Adrenal gland (tissue), 12 donors: ENCODE data around the gene GNB1L. TPM values are rescaled to one million over a fixed set of nuclear protein-coding genes. Genes with fewer than 3 reads are reported as not detected.

Experiments
- DNase-seq, 7 donors: peaks; one replicate each; pipeline ENCODE4 v3.0.0-alpha.2; 2019 to 2020
- H3K27ac ChIP-seq, 5 donors: fragments of 200-600 bp; sonication (generic) in 4 of 5; 1 replicate in 3 of 5; 2 replicates in 2 of 5; pipeline versions ENCODE4 v1.5.1 to v1.8.0; 2016 to 2020; ENCODE audit warnings: mild to moderate bottlenecking in 1 of 5
- H3K27me3 ChIP-seq: fragments of 200-600 bp; 2 replicates; pipeline ENCODE4 v1.8.0; 2021
- H3K36me3 ChIP-seq, 2 donors: fragments of 200-600 bp; replicated peaks in 1 of 2; 1 replicate in 1 of 2; 2 replicates in 1 of 2; pipeline versions ENCODE4 v1.5.1 to v1.8.0; 2018 to 2022
- H3K4me1 ChIP-seq, 2 donors: fragments of 200-600 bp; replicated peaks in 1 of 2; 1 replicate in 1 of 2; 2 replicates in 1 of 2; pipeline versions ENCODE4 v1.5.1 to v1.8.0; 2018 to 2021
- H3K4me3 ChIP-seq, 4 donors: fragments of 200-600 bp; sonication (generic) in 3 of 4; one replicate each; pipeline ENCODE4 v1.5.1; 2016 to 2018
- H3K9me3 ChIP-seq, 3 donors: fragments of 200-600 bp; sonication (generic) in 1 of 3; replicated peaks in 1 of 3; 1 replicate in 2 of 3; 2 replicates in 1 of 3; pipeline versions ENCODE4 v1.5.1 to v1.8.0; 2016 to 2021
- POLR2A ChIP-seq, 2 donors: fragments of 450-650 bp; IDR thresholded peaks; one replicate each; pipeline ENCODE4 v1.6.1; 2017; ENCODE audit warnings: antibody characterized with exemption in 2 of 2, mild to moderate bottlenecking in 2 of 2, moderate library complexity in 1 of 2
- WGBS, 4 donors: extraction: QIAGEN DNeasy Blood & Tissue Kit in 2 of 4; methylation state at CpG; one replicate each; pipeline versions ENCODE4 v1.1.5 to v1.1.7; 2013 to 2017; 5-methylcytosine and 5-hydroxymethylcytosine counted together
- intact Hi-C, 2 donors: fragments of 100-400 bp; cut with DNase I; formaldehyde crosslinking; loops; one replicate each; pipeline versions ENCODE4 v1.14.1 to v1.15.0; 2022 to 2023
- polyA plus RNA-seq, 3 donors: library from polyadenylated mRNA; stranded (reverse); fragments of 200-250 nt in 2 of 3; fragments of 350-450 nt in 1 of 3; fragmentation: Illumina TruSeq in 1 of 3; extraction: RNeasy Lipid Tissue Mini Kit (QIAGEN cat#74804) in 1 of 3; gene quantifications; one replicate each; pipeline ENCODE4 v1.2.3, GENCODE V29; 2013 to 2014
- total RNA-seq, 9 donors: library from RNA; depleted of rRNA in 4 of 9; stranded (reverse); fragments of >200 nt in 4 of 9; fragments of 120-200 nt in 1 of 9; fragmentation: NEBNext Ultra II Directional in 1 of 9; extraction: Animal tissue kit (Norgen Biotek cat#: 25700) in 1 of 9; gene quantifications; one replicate each; pipeline versions ENCODE4 v1.1.0 to v1.2.4, GENCODE V29; 2013 to 2023
- TF ChIP-seq, protein P1 (sequence below), 6 experiments: fragments of 450-650 bp in 4 of 6; fragments of 200-600 bp in 2 of 6; sonication (generic) in 1 of 6; IDR thresholded peaks; 1 replicate in 5 of 6; 2 replicates in 1 of 6; pipeline versions ENCODE4 v1.5.1 to v1.8.0; 2016 to 2021; ENCODE audit warnings: antibody characterized with exemption in 6 of 6, mild to moderate bottlenecking in 2 of 6, moderate library complexity in 1 of 6
- donor health status: healthy with polysubstance abuse.
- donor health status: Bipolar disorder and iron deficiency.
- donor health status: DM: yes; HTN: yes; CAD: no.
- donor health status: DM: no; HTN: no; CAD: no.
- donor health status: DM: no; HTN: no; CAD: no.
- donor health status: DM: yes; HTN: yes; CAD: no.

Gene GNB1L
- total and polyA plus RNA-seq, 12 donors, result 0.26 to 6.6 (median 4.2) TPM; not detected in 1

DNA sequence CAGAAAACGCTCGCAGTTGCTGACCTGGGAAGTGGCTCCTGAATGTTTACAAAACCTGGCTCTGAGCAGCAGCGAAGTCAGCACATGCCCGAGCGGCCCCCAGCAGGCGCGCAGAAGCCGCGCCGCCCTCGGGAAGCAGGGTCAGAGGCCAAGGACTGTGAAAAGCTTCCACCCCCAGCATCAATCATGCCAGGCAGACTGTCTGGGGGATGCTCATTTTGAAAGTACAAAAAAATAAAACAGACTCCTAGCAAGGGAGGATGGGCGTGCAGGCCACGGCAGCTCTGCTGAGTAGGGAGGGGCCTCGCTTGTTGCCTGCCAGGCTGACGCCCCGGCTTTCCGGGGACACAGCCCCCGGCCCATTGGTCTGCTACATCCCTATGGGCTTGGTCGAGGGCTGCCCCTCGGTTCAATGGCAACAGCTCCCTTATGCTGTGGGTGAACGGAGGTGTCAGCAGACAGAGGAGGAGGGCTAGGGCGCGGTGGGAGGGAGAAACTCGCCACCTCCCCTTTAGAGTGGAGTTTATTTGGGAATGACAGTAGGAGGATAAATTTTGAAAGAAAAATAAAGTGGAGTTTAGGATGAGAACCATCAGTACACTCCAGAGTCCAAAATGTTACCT is 37.7 kb upstream of the GNB1L start:
- no peak overlapping the region for H3K4me3 ChIP-seq
- no peak for DNase-seq
- H3K36me3 ChIP-seq, result peaks cover 0 to 8% of the 10 kb centered on the region in 2 donors
- no peaks in the 10 kb centered on the region for H3K4me1 ChIP-seq
- H3K27me3 ChIP-seq, result no peaks in the 10 kb centered on the region
- peak overlapping the region in 1 of 5 donors; percentile 40 for H3K27ac ChIP-seq
- no peaks in the 10 kb centered on the region for H3K9me3 ChIP-seq
- no peak for TF ChIP-seq POLR2A (IDR thresholded peaks at IDR 0.05)
- TF ChIP-seq, protein P1, sequence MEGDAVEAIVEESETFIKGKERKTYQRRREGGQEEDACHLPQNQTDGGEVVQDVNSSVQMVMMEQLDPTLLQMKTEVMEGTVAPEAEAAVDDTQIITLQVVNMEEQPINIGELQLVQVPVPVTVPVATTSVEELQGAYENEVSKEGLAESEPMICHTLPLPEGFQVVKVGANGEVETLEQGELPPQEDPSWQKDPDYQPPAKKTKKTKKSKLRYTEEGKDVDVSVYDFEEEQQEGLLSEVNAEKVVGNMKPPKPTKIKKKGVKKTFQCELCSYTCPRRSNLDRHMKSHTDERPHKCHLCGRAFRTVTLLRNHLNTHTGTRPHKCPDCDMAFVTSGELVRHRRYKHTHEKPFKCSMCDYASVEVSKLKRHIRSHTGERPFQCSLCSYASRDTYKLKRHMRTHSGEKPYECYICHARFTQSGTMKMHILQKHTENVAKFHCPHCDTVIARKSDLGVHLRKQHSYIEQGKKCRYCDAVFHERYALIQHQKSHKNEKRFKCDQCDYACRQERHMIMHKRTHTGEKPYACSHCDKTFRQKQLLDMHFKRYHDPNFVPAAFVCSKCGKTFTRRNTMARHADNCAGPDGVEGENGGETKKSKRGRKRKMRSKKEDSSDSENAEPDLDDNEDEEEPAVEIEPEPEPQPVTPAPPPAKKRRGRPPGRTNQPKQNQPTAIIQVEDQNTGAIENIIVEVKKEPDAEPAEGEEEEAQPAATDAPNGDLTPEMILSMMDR (IDR thresholded peaks at IDR 0.05), result no peak
- intact Hi-C loops, result no loop called here
- 61 to 64% (median 62%) methylated on average over 22 to 24 of the region's 24 CpGs for WGBS, 4 donors

DNA sequence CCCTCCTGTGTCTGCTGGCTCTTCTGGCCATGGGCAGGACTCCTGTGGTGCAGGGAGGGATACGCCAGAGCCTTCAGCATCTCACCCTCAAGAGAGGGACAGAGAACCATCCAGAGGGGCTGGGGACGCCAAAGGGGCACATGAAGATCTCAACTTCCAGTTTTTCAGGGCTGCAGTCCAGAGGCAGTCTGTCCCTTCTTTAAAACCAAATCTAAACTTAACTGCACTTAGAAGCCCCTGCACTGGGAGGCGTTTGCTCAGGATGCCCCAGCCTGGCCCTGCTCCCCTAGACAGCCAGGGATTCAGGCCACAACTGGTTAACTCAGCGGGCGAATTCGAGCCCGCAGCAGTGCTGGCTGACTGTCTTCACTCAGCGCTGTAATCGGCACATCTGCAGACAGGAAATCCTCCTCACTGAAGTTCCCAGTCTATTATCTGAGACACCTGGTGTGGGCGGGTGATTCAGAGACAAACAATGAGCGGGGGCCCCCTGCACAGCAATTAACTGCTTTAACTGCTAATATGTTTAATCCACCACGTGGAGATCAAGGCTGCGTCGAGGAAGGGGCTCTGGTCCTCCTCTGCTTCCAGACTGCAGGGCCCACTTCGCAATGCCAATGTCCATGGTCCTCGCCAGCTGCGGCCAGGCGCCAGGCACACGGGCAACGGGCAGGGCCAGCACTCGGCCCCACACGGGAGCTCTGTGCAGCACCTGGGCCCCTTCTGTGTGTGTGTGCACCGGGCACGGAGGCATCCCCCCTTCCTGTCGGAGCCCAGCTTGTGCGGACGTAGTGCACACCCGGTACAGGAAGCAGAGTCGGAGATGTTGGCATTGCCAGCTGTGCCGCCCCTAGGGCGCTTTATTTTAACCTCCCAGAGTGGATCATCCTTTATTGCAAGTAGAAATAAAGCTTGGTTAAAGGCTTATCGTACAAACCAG is 36.9 kb upstream of the GNB1L start:
- intact Hi-C loops, result no loop called here
- no peaks in the 10 kb centered on the region for H3K4me1 ChIP-seq
- no peaks in the 10 kb centered on the region for H3K9me3 ChIP-seq
- H3K36me3 ChIP-seq, result peaks cover 0 to 8% of the 10 kb centered on the region in 2 donors
- H3K4me3 ChIP-seq, result no peak overlapping the region
- H3K27me3 ChIP-seq, result no peaks in the 10 kb centered on the region
- no peak for TF ChIP-seq POLR2A (IDR thresholded peaks at IDR 0.05)
- TF ChIP-seq, protein P1 (IDR thresholded peaks at IDR 0.05), result no peak
- peak overlapping the region in 2 of 5 donors; percentile 17 to 51 for H3K27ac ChIP-seq
- DNase-seq, result peak in 1 of 7 donors; percentile 63
- 47 to 58% (median 54%) methylated on average over 16 to 32 of the region's 32 CpGs for WGBS, 4 donors

DNA sequence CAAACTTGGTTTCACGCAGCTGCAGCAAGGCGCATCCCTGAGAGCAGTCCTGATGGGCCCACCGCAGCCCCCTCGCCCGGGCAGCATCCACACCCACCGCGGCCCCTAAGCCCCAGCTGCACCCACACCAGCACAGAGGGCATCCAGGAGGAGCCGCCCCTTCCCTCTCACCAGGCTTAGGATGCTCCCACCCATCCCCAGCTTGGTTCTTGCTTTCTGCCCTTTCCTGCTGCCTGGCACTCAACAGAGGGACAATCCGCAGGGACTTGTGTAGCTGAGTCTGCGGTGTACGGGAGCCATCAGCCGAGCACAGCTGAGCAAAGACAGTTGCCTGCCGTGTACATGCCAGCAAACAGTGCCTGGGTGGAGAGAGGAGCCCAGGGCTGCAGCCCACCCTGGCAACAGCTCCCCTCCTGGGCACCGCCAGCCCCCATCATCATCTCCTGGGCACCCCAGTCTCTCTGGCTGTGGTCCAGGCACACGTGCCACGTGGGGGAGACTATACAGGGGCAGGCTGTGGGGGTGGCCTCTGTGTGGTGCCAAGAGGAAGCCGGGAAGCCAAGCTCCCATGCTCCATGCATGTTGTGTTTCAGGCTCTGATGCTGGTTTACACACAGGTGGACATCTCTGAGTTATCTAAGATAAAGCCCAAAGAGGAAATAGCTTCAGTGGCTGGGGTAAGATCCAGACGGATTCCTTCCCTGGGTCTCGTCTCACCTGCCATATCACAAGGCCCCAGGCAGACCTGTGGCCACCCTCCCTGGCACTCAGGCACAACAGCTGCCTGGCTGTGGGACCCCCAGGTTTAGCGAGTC is 36.0 kb upstream of the GNB1L start:
- Histone ChIP-seq H3K36me3 (peaks cover 0 to 8% of the 10 kb centered on the region in 2 donors), H3K27ac (peak overlapping the region in 1 of 5 donors; percentile 51), H3K27me3 (no peaks in the 10 kb centered on the region), H3K4me3 (no peak overlapping the region), H3K9me3 (no peaks in the 10 kb centered on the region), H3K4me1 (no peaks in the 10 kb centered on the region)
- no peak for DNase-seq
- WGBS, 4 donors, result 78 to 91% (median 85%) methylated on average over 9 to 20 of the region's 20 CpGs
- TF ChIP-seq, protein P1 (IDR thresholded peaks at IDR 0.05), result no peak
- TF ChIP-seq POLR2A (IDR thresholded peaks at IDR 0.05), result no peak
- intact Hi-C loops, result no loop called here

DNA sequence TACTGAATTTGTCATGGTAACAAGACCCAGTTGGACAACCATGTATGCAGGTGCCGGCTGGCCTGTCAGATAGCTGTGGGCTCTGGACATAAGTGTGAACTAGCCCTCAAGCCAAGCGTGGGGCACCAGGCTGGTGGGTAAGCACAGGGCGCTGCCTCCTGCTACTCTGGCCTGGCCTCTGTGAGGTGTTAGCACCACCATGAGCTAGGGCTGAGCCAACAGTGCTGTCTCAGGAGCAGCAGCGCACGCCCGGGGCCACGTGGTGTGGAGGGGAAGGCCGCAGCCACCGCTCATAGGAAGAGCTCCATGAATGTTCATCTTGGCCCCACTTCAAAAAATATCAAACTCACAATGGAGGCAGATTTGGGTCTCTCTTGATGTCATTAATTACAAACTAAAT is 35.3 kb upstream of the GNB1L start:
- WGBS, 4 donors, result 93 to 98% (median 95%) methylated on average over 9 of the region's 9 CpGs
- no peaks in the 10 kb centered on the region for H3K9me3 ChIP-seq
- peaks cover 0 to 8% of the 10 kb centered on the region in 2 donors for H3K36me3 ChIP-seq
- H3K27me3 ChIP-seq, result no peaks in the 10 kb centered on the region
- no peak overlapping the region for H3K4me3 ChIP-seq
- DNase-seq, result no peak
- H3K27ac ChIP-seq, result no peak overlapping the region
- no peaks in the 10 kb centered on the region for H3K4me1 ChIP-seq
- intact Hi-C loops, result no loop called here
- TF ChIP-seq, protein P1 (IDR thresholded peaks at IDR 0.05), result no peak
- TF ChIP-seq POLR2A (IDR thresholded peaks at IDR 0.05), result no peak
